SK-N-SH (cell line): ENCODE results near the gene LSM10. TPM values are rescaled to one million over a fixed set of nuclear protein-coding genes. Genes with fewer than 3 reads are reported as not detected.

Source experiments
- CTCF ChIA-PET: fragments of 300-600, 350-600 bp; formaldehyde crosslinking; extraction: SDS; loops from one replicate; lab custom pipeline; 2021; lab: Yijun Ruan, JAX
- POLR2A ChIA-PET: fragments of 350-600 bp; sonication (Branson Sonifier 250); formaldehyde crosslinking; extraction: SDS; loops from one replicate; lab custom pipeline; 2020; ENCODE audit warnings: antibody characterized with exemption, inconsistent platforms; lab: Yijun Ruan, JAX
- DNase-seq: peaks from one replicate; pipeline ENCODE4 v3.0.0; 2012
- H2AFZ ChIP-seq: fragments of 200-600 bp; sonication (generic); 2 replicates; pipeline ENCODE4 v1.8.1; 2016; ENCODE audit warnings: antibody characterized with exemption, mild to moderate bottlenecking, low read depth
- H3F3A ChIP-seq: fragments of 200-600 bp; sonication (generic); replicated peaks from 2 replicates; pipeline ENCODE3; 2016; ENCODE audit warnings: antibody characterized with exemption, mild to moderate bottlenecking; ENCODE audit not compliant: insufficient read depth
- H3K27ac ChIP-seq, 2 experiments: fragments of 200-500 bp in 1 of 2; fragments of 200-600 bp in 1 of 2; sonication (Bioruptor generic) in 1 of 2; sonication (generic), shearing (Covaris generic) in 1 of 2; 2 replicates each; pipeline versions ENCODE4 v1.5.1 to v1.6.1; 2014 to 2016; ENCODE audit warnings: low read depth in 2 of 2, inconsistent platforms in 1 of 2, low read length in 1 of 2, mild to moderate bottlenecking in 1 of 2, mixed read lengths in 1 of 2
- H3K27me3 ChIP-seq: fragments of 200-600 bp; sonication (generic), shearing (Covaris generic); 2 replicates; pipeline ENCODE4 v1.6.1; 2016; ENCODE audit warnings: mixed run types; ENCODE audit not compliant: insufficient read depth
- H3K36me3 ChIP-seq, 2 experiments: fragments of 200-500 bp in 1 of 2; fragments of 200-600 bp in 1 of 2; sonication (Bioruptor generic) in 1 of 2; sonication (generic) in 1 of 2; replicated peaks in 1 of 2; 2 replicates each; pipeline versions ENCODE3 to v1.5.1; 2014 to 2016; ENCODE audit warnings: low read length in 1 of 2, mild to moderate bottlenecking in 1 of 2; ENCODE audit not compliant: insufficient read depth in 2 of 2, control insufficient read depth in 1 of 2
- H3K4me1 ChIP-seq, 2 experiments: fragments of 200-500 bp in 1 of 2; fragments of 200-600 bp in 1 of 2; sonication (Bioruptor generic) in 1 of 2; sonication (generic), shearing (Covaris generic) in 1 of 2; 2 replicates each; pipeline versions ENCODE4 v1.5.1 to v1.6.1; 2014 to 2016; ENCODE audit warnings: low read depth in 1 of 2, low read length in 1 of 2, mixed run types in 1 of 2; ENCODE audit not compliant: insufficient read depth in 2 of 2, control insufficient read depth in 1 of 2
- H3K4me2 ChIP-seq: fragments of 200-600 bp; sonication (generic), shearing (Covaris generic); 2 replicates; pipeline ENCODE4 v1.6.1; 2017; ENCODE audit warnings: mixed run types
- H3K4me3 ChIP-seq, 2 experiments: fragments of 200-500 bp in 1 of 2; fragments of 200-600 bp in 1 of 2; sonication (Bioruptor generic) in 1 of 2; sonication (generic), shearing (Covaris generic) in 1 of 2; 2 replicates each; pipeline versions ENCODE4 v1.5.1 to v1.8.1; 2014 to 2016; ENCODE audit warnings: low read depth in 2 of 2, inconsistent platforms in 1 of 2, low read length in 1 of 2, mild to moderate bottlenecking in 1 of 2, mixed read lengths in 1 of 2, moderate library complexity in 1 of 2
- H3K79me2 ChIP-seq: fragments of 200-600 bp; sonication (generic); 2 replicates; pipeline ENCODE4 v1.8.1; 2017; ENCODE audit warnings: mild to moderate bottlenecking; ENCODE audit not compliant: insufficient read depth
- H3K9ac ChIP-seq: fragments of 200-600 bp; sonication (generic); 2 replicates; pipeline ENCODE4 v1.6.1; 2017; ENCODE audit warnings: mixed run types
- H3K9me2 ChIP-seq: fragments of 200-600 bp; sonication (generic); 2 replicates; pipeline ENCODE4 v1.6.1; 2017; ENCODE audit warnings: mixed run types
- H3K9me3 ChIP-seq: fragments of 200-600 bp; sonication (generic); 2 replicates; pipeline ENCODE4 v1.6.1; 2017; ENCODE audit warnings: mixed run types, mild to moderate bottlenecking, moderate library complexity
- H4K20me1 ChIP-seq: fragments of 200-600 bp; sonication (generic); 2 replicates; pipeline ENCODE4 v1.6.1; 2017; ENCODE audit warnings: mild to moderate bottlenecking, mixed run types; ENCODE audit not compliant: insufficient read depth
- FOSL2 ChIP-seq: IDR thresholded peaks from 2 replicates; pipeline ENCODE4 v1.4.0; 2012; ENCODE audit warnings: low read depth, mild to moderate bottlenecking, moderate library complexity, borderline replicate concordance
- GABPA ChIP-seq: IDR thresholded peaks from 2 replicates; pipeline ENCODE4 v1.4.0; 2012; ENCODE audit warnings: low read depth, mild to moderate bottlenecking
- GATA2 ChIP-seq: sonication (generic); formaldehyde crosslinking; IDR thresholded peaks from 2 replicates; pipeline ENCODE4 v1.5.0; 2020; ENCODE audit warnings: mild to moderate bottlenecking, missing genetic modification reagents
- IRF3 ChIP-seq: fragments of 150-350 bp; IDR thresholded peaks from 2 replicates; pipeline ENCODE4 v1.6.1; 2016; ENCODE audit warnings: mild to moderate bottlenecking, low read depth, low read length
- JUND ChIP-seq: IDR thresholded peaks from 2 replicates; pipeline ENCODE4 v1.4.0; 2012
- MAX ChIP-seq: IDR thresholded peaks from 2 replicates; pipeline ENCODE4 v1.4.0; 2012; ENCODE audit warnings: low read depth
- MXI1 ChIP-seq: IDR thresholded peaks from 2 replicates; pipeline ENCODE4 v1.6.1; 2012; ENCODE audit warnings: mild to moderate bottlenecking, low read depth, low read length, improper control_type of control experiment
- NFIC ChIP-seq: IDR thresholded peaks from 2 replicates; pipeline ENCODE4 v1.4.0; 2012; ENCODE audit warnings: borderline replicate concordance
- PBX3 ChIP-seq: IDR thresholded peaks from 2 replicates; pipeline ENCODE4; 2012
- RAD21 ChIP-seq: IDR thresholded peaks from 2 replicates; pipeline ENCODE4 v1.6.1; 2012; ENCODE audit warnings: mild to moderate bottlenecking, low read length
- RCOR1 ChIP-seq: fragments of 150-350 bp; IDR thresholded peaks from 2 replicates; pipeline ENCODE4 v1.6.1; 2017; ENCODE audit warnings: antibody characterized with exemption, low read length
- RXRA ChIP-seq: IDR thresholded peaks from 2 replicates; pipeline ENCODE4 v1.4.0; 2012; ENCODE audit warnings: low read depth, mild to moderate bottlenecking, borderline replicate concordance
- TAF1 ChIP-seq: IDR thresholded peaks from 2 replicates; pipeline ENCODE4 v1.6.1; 2012; ENCODE audit warnings: low read depth, mild to moderate bottlenecking, low read length, moderate library complexity, borderline replicate concordance
- TCF12 ChIP-seq: IDR thresholded peaks from 2 replicates; pipeline ENCODE4 v1.4.0; 2012
- TEAD4 ChIP-seq: IDR thresholded peaks from 2 replicates; pipeline ENCODE4 v1.4.0; 2012; ENCODE audit warnings: mild to moderate bottlenecking, borderline replicate concordance; ENCODE audit not compliant: insufficient read depth
- USF1 ChIP-seq: IDR thresholded peaks from 2 replicates; pipeline ENCODE4 v1.4.0; 2012; ENCODE audit warnings: low read depth, borderline replicate concordance
- USF2 ChIP-seq: fragments of 150-350 bp; IDR thresholded peaks from 2 replicates; pipeline ENCODE4 v1.6.1; 2017; ENCODE audit warnings: antibody characterized with exemption, low read length, low read depth, borderline replicate concordance
- ZBTB33 ChIP-seq: IDR thresholded peaks from 2 replicates; pipeline ENCODE4 v1.4.0; 2012; ENCODE audit warnings: low read depth, borderline replicate concordance
- WGBS: methylation state at CpG from one replicate; pipeline ENCODE4 v1.1.6; 2017; ENCODE audit warnings: low lambda C conversion rate; 5-methylcytosine and 5-hydroxymethylcytosine counted together
- polyA plus RNA-seq, 3 experiments: library from polyadenylated mRNA; depleted of rRNA; stranded (reverse); fragments of >200 nt; gene quantifications; 2 replicates each; pipeline ENCODE4 v1.2.3, GENCODE V29; 2012

The LSM10 gene
- polyA plus RNA-seq, 1 of the 3 experiments (the other 2 are of a cell fraction) = 96.8 TPM

GRCh38 chr1:36400514-36400824 lies 2.8 kb upstream of the LSM10 start:
- Histone ChIP-seq H3K79me2 (peaks cover 20% of the 10 kb centered on the region), H3F3A (peaks cover 5% of the 10 kb centered on the region), H3K9me2 (no peaks in the 10 kb centered on the region), H3K27me3 (no peaks in the 10 kb centered on the region), H3K9me3 (no peaks in the 10 kb centered on the region), H4K20me1 (no peaks in the 10 kb centered on the region), H3K4me2 (no peak overlapping the region), H3K4me3 (no peak overlapping the region), H3K9ac (no peak overlapping the region), H3K27ac (no peak overlapping the region), H2AFZ (no peak overlapping the region), H3K4me1 (peaks cover 0 to 5% of the 10 kb centered on the region in 2 experiments; a peak in 2 of 4 replicates), H3K36me3 (no peaks in the 10 kb centered on the region)
- 100% methylated on average over 5 of the region's 10 CpGs for WGBS
- no peak for TF ChIP-seq IRF3
- no peak for TF ChIP-seq NFIC
- TF ChIP-seq USF1 = no peak
- TF ChIP-seq TCF12 = no peak
- no peak for TF ChIP-seq PBX3
- TF ChIP-seq JUND = no peak
- TF ChIP-seq TAF1 = no peak
- TF ChIP-seq MAX = no peak
- TF ChIP-seq RXRA = no peak
- no peak for TF ChIP-seq GATA2 (CRISPR knock-in tag)
- no peak for TF ChIP-seq USF2
- TF ChIP-seq ZBTB33 = no peak
- TF ChIP-seq FOSL2 = no peak
- no peak for TF ChIP-seq RCOR1
- no peak for TF ChIP-seq RAD21
- TF ChIP-seq MXI1 = no peak
- no peak for TF ChIP-seq TEAD4
- TF ChIP-seq GABPA = no peak
- ChIA-PET POLR2A (interaction anchor here (1.0 kb wide), 1 partner anchor 14 kb away, joined by 3 read pairs; no protein-coding TSS in a partner anchor), CTCF (interaction anchor here (0.8 to 2.2 kb wide), 5 partner anchors 20 to 1114 kb away, joined by 3 to 7 read pairs (median 3); partner anchors contain the start of genes MEAF6 and TRAPPC3)
- no peak for DNase-seq
